Stimulated activated naive CD8-positive, alpha-beta T cell treated with anti-CD3 and anti-CD28 coated beads, Interleukin-15, Interleukin-2, amounts not matched to agents 100 U/mL and 50 U/mL, for 24 hours (primary cell): ENCODE data around the gene S1PR3.

Experiments used
- ATAC-seq: fragments of 150-1000 bp; cut with Tn5 transposase; one replicate; pipeline ENCODE4 v1.10.0; 2021
- DNase-seq: peaks from one replicate; pipeline ENCODE4 v3.0.0; 2021

S1PR3 gene

DNA sequence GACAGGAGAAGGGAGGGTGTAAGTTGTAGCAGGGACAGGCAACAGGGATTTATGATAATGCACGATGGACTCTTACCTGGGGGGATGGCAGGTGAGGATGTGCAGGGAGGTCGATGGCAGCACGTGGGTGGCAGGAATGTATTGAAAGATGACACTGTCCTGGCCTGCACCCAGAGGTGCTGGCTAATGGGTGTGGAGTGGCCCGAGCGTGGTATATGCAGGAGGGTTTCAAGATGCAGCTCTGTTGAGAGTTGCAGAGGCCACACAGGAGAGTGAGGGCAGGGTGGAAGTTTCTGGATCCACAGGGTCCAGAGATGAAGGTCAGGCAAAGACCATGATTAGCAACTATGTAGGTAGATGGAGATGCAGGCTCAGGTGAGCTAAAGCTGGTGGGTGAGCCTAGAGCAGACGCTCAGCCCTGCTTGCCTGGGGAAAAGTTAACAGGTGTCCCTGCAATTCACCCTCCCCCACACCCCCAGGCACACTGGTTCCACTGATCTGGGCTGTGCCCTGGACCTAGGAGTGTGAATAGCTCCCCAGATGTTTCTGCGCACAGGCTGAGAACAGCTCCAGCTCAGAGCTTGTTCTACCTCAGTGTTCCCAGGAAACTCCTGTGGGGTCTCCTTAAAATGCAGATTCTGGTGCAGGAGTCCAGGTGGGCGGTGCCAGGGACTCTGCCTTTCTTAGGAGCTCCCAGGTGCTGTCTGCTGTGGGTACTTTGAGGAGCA lies 21.5 kb upstream of the S1PR3 start:
- no peak for ATAC-seq

GRCh38 chr9:88971131-88971960 lies 19.9 kb upstream of the S1PR3 start:
- DNase-seq = no peak
- no peak for ATAC-seq

More for the DNA sequence above, 21.5 kb upstream of the S1PR3 start:
- no peak for DNase-seq

GRCh38 chr9:88972401-88972800 lies 18.9 kb upstream of the S1PR3 start:
- ATAC-seq = no peak
- DNase-seq = no peak

- no peak for DNase-seq
- no peak for ATAC-seq
Observed at GRCh38 chr9:88973281-88974045, 17.8 kb upstream of the S1PR3 start.

GRCh38 chr9:88974641-88975040 lies 16.6 kb upstream of the S1PR3 start:
- DNase-seq (no peak), ATAC-seq (no peak)

- ATAC-seq = peak; percentile 65
- DNase-seq = no peak
Observed at GRCh38 chr9:88975966-88976889, 15.0 kb upstream of the S1PR3 start.

DNA sequence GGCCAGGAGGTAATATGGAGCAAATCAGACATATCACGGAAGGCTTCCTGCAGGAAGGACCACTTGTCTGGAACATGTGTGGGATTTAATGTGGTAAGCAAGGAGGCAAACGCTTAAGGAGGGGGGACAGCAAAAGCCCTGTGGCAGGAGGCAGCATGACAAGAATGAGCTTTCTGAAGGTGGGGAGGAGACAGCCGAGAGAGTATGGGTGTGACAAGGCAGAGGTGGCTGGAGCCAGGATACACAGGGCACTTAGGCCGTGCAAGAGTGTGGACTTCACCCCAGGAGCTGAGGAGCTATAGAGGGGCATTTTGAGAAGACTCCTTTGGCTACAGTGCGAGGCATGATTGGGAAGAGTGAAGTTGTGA lies 14.4 kb upstream of the S1PR3 start:
- no peak for DNase-seq
- ATAC-seq = peak; percentile 29

- ATAC-seq = no peak
- DNase-seq = no peak
Observed at GRCh38 chr9:88978034-88978433, 13.2 kb upstream of the S1PR3 start.

GRCh38 chr9:88979021-88979420 lies 12.2 kb upstream of the S1PR3 start:
- DNase-seq = no peak
- no peak for ATAC-seq

DNA sequence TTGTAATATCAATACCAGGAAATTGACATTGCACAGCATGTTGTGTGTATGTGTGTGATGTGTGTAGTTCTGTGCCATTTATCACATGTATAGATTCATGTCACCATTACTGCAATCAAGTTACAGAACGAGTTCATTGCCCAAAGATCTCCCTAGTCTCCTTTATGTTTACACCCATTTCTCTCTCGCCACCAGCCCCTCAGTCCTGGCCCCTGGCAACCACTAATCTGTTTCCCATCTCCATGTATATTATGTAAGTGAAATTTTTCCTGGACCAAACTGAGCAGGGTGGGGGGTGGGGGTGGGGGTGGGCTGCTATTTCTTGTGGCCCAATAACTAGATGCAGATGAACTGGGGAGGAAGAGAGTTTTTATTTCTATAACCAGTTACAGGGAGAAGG lies 11.5 kb upstream of the S1PR3 start:
- ATAC-seq (no peak), DNase-seq (no peak)

GRCh38 chr9:88980740-88981203 lies 10.5 kb upstream of the S1PR3 start:
- no peak for DNase-seq

DNA sequence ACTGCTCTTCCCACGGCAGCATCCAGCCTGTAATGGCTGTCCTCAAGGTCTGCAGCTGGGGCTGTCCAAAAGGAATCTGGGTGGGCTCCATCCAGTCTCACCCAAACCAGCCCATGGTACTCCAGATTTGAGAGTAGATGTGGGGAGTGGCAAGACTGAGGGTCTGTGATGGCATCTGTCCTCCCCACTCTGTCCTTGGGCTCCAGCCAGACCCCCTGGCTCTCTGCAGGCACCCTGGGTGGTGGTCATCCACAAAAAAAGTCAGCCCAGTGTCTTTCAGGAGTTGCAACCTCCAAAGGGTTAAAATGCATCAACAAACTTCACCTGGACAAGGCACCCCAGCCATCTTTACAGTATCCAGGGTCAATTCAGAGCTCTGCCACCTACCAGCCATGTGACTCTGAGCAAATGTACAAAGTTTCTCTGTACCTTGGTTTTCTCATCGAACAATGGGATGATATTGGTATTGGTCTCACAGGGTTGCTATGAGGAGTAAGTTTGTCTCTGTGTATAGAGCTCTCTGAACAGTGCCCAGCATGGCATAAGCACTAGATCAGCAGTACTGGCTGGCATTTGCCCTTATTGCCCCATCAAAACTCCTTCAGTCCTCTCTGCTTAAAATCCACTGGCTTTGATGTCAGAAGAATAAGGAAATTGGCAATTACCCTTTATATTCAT lies 7.3 kb upstream of the S1PR3 start:
- ATAC-seq (no peak), DNase-seq (no peak)

More at GRCh38 chr9:88980740-88981203, 10.5 kb upstream of the S1PR3 start:
- no peak for ATAC-seq

DNA sequence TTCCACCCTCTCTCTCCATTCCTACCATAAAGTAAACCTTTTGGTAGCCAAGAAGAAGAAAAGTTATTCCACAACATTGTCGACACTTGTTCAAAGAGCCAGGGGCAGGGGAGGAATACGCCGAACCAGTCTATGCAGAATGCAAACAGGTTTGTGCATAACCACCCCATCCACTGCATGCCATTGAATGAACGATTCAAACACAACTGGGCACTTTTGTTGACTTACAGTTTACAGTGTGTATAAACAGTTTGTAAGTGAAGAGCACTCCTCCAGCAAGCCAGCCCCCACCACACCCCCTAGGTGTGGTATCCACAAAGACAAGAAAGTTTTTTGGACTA lies 6.8 kb upstream of the S1PR3 start:
- ATAC-seq (no peak), DNase-seq (no peak)

DNA sequence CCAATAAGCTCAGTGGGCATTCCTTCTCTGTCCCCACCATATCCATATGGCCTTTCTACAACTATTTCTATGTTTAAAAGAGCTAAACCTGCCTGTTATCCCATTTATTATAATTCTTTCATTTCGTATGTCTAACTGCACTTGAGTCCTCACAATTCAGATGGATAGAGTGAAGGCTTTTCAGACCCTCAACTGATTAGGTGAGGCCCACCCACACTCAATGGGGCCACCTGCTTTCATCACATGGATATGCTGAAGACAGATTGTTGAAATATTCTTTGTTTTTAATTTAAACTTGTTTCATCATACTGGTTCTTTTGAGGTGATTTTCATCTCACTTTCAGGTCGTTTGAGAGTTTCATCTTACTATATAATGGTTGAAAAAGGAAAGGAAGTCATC lies 5.7 kb upstream of the S1PR3 start:
- ATAC-seq = no peak

GRCh38 chr9:88986776-88987175 lies 4.5 kb upstream of the S1PR3 start:
- ATAC-seq (no peak), DNase-seq (no peak)

More for the DNA sequence above, 5.7 kb upstream of the S1PR3 start:
- no peak for DNase-seq

DNA sequence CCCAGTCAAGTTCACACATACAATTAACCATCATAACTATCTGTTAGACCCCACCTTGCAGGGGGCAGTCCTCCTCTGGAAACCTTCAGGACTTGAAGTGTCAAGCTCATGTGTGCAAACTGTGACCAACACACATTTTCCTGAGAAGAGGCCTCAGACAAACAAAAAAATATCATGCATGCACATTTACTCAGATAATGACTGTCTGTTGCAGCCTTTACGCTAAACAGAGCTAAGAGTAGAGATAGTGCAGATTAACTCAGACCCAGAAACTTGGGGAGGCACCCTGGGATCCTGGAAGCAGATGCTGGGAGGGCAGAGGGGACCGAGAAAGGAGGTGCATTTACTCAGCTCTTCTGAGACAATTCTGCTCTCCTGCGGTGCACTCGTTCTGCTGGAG lies 3.6 kb upstream of the S1PR3 start:
- ATAC-seq (no peak), DNase-seq (no peak)

- DNase-seq (peak; percentile 14), ATAC-seq (peak; percentile 80)
Observed at GRCh38 chr9:88988796-88989641, 2.2 kb upstream of the S1PR3 start.

DNA sequence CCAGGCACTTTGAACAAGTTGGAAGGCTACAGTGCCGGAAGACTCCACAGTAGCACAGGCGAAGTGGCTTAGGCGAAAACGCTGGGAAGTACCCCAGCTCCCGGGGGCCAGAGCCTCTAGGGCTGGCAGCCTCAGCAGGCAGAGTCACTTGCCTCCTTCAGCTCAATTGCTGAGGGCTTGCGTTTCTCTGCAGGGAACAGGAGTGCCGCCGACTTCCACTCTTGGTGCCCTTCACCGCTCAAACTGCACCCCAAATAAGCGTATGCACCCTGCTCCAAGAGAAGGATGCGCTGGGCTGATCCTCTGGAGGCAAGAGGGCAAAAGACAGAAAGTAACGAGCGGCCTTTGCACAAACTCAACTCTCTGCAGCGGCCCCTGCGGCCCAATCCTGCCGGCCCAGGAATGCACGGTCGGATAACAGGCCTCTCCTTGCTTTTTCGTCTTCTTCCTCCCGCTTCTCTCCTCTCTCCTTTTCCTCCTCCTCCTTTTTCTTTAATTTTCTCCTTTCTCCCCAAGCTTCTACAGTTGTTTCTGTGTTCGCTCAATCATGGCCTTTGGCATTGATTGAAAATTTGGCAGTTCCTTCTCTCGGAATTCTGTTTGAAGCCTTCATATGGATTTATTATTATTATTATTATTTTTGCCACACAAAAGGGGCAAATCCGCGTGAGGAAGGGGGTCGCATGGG lies 1.1 kb upstream of the S1PR3 start:
- DNase-seq (no peak), ATAC-seq (no peak)

DNA sequence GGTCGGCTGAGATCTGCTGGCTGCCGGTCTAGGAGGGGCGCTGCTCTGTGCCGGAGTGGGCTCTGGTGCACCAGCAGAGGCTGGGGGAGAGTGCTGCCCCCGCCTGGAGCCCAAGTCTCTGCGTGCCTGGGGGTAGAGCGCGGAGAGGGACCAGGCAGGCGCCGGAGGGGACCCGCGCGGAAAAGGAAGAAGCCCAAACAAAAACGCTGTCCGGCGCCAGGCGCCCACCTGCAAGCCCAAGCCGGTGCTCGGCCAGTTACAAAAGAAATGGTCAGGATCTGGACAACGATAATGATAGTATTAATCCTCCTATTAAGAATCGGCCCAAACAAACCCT lies 571 bp upstream of the S1PR3 start:
- DNase-seq (no peak), ATAC-seq (no peak)

DNA sequence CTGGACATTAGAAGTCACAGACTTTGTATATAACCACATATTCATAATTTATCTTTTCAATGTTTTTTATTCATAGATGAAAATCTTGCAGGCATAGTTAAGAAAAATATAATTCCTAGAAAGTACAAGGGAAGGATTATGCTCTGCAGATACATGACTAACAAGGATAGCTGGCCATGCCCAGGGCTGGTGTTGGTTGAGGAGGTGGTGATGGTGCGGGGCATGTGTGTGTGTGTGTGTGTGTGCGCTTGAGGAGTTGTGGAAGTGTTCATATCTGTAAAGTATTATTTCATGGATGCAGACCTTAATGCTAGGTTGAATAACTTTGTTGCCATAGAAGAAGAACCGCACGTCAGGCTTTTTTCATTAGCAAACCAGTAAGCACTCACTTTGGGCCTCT lies 1.3 kb downstream of the S1PR3 start:
- DNase-seq (no peak), ATAC-seq (no peak)
